ENCODE measurements around the gene SIRT3.

The SIRT3 gene

DNA sequence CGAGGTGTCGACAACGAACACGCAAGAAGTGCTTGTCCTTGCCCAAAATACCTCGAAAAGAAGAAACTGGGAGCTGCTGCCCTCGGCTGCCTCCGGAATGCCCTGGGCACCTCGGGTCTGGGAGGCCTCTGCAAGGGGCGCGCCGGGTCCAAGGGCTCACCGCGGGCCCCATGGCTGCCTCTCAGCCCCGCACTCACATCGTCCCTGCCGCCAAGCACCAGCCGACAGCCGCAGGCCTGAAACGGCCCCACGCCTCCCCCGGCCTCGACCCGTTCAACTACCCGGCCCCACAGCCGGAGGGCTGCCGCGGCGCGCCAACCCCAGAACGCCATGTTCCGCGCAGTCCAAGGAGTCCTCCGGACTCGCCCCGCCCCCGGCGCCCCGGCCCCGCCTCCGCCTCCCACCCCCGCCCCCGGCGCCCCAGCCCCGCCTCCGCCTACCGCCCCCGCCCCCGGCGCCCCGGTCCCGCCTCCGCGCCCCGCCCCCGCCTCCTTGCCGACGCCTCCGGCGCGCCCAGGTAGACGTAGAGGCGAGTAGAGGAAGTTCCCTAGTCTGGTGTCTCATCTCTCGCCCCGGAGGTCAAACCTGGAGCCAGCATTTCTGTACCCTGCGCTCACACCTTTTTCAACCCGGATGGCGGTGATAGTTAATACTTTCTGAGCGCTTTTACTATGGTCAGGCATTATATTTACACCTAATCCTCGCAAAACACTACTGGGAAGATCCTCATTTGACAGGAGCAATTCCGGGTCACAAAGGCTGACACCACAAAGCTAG, at the start of gene SIRT3:
TSS of gene SIRT3 (minus strand) at position 346 of the 777 bp plus-strand sequence. CDS start at position 332, 14 bp downstream.
- peak within 1 kb of the TSS; percentile 100 for H3K27ac ChIP-seq
- peaks cover 20% of the 10 kb centered on the region for H3K36me3 ChIP-seq
- TF ChIP-seq, protein P1, sequence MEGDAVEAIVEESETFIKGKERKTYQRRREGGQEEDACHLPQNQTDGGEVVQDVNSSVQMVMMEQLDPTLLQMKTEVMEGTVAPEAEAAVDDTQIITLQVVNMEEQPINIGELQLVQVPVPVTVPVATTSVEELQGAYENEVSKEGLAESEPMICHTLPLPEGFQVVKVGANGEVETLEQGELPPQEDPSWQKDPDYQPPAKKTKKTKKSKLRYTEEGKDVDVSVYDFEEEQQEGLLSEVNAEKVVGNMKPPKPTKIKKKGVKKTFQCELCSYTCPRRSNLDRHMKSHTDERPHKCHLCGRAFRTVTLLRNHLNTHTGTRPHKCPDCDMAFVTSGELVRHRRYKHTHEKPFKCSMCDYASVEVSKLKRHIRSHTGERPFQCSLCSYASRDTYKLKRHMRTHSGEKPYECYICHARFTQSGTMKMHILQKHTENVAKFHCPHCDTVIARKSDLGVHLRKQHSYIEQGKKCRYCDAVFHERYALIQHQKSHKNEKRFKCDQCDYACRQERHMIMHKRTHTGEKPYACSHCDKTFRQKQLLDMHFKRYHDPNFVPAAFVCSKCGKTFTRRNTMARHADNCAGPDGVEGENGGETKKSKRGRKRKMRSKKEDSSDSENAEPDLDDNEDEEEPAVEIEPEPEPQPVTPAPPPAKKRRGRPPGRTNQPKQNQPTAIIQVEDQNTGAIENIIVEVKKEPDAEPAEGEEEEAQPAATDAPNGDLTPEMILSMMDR (IDR thresholded peaks at IDR 0.05): peak; percentile 74
- H3K4me3 ChIP-seq (ENCODE audit: low read depth in 1 of 2, low read length in 1 of 2): peak within 1 kb of the TSS; percentile 68 to 100
- peaks cover 23 to 25% of the 10 kb centered on the region in 2 experiments for H3K4me1 ChIP-seq (ENCODE audit: control insufficient read depth in 1 of 2, insufficient read depth in 1 of 2, low read depth in 1 of 2, low read length in 1 of 2)
- H3K9me3 ChIP-seq: no peaks in the 10 kb centered on the region
- H3K27me3 ChIP-seq: no peaks in the 10 kb centered on the region

DNA sequence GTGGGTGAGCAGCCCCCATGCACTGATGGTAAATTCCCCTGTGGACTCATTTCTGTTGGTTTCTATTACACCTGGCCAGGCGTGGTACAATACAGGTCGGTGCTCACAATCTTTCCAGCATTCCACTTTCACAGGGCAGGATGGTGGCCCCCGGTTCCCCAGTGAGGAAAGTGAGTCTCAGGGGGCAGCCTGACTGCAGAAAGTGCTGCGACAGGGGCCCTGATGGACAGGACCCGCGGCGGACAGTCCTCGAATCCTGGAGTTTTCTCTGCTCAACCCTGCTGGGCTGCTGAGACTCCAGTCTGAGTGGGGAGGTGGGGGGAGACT, 49.7 kb upstream of the SIRT3 start:
- H3K4me3 ChIP-seq (ENCODE audit: low read depth in 1 of 2, low read length in 1 of 2): peak overlapping the region in 1 of 2 experiments; percentile 8
- H3K9me3 ChIP-seq: no peaks in the 10 kb centered on the region
- H3K27me3 ChIP-seq: peaks cover 93% of the 10 kb centered on the region
- H3K27ac ChIP-seq: peak overlapping the region; percentile 44
- H3K4me1 ChIP-seq (ENCODE audit: control insufficient read depth in 1 of 2, insufficient read depth in 1 of 2, low read depth in 1 of 2, low read length in 1 of 2): peaks cover 47 to 60% of the 10 kb centered on the region in 2 experiments
- TF ChIP-seq, protein P1 (IDR thresholded peaks at IDR 0.05): no peak
- peaks cover 47% of the 10 kb centered on the region for H3K36me3 ChIP-seq

DNA sequence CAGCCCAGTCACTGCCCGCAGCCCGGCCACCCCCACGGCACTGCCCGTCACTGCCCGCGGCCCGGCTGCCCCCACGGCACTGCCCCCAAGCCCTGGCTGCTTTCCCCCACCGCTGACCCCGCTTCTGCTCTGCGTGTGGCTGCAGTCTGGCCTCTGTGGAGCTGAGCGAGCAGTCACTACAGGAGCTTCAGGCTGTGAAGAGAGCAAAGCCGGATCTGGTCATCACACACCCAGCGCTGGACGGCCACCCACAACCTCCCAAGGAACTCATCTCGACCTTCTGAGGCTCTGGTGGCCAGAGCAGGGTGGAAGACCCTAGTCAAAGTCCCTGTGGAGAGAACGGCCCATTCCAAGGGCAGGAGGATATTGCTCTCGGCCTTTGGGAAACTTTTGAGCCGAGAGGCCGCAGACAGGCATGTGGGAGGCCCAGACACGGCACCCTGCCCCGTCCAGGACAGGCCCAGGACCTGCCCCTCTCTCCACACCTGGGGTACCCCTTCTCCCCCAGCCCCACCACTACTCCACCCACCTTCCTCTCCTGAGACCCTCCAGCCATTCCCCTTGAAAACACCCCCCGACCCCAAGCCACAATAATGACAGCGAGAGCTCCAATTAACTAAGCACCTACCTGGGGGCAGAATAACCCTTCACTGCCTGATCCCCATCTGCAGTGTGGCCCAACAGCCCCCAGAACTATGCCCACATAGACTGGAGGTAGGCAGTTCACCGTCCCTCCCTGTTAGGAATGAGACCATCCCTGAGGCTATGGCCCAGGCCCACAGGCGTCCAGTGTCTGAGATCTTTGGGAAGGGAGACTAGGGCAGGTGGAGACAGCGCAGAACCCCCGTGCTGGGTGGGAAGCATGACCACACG, 49.1 kb upstream of the SIRT3 start:
- no peaks in the 10 kb centered on the region for H3K9me3 ChIP-seq
- H3K27me3 ChIP-seq: peaks cover 93% of the 10 kb centered on the region
- peak overlapping the region in 1 of 2 experiments; percentile 8 for H3K4me3 ChIP-seq (ENCODE audit: low read depth in 1 of 2, low read length in 1 of 2)
- H3K36me3 ChIP-seq: peaks cover 51% of the 10 kb centered on the region
- TF ChIP-seq, protein P1 (IDR thresholded peaks at IDR 0.05): no peak
- peak overlapping the region; percentile 44 for H3K27ac ChIP-seq
- peaks cover 47 to 56% of the 10 kb centered on the region in 2 experiments for H3K4me1 ChIP-seq (ENCODE audit: control insufficient read depth in 1 of 2, insufficient read depth in 1 of 2, low read depth in 1 of 2, low read length in 1 of 2)

DNA sequence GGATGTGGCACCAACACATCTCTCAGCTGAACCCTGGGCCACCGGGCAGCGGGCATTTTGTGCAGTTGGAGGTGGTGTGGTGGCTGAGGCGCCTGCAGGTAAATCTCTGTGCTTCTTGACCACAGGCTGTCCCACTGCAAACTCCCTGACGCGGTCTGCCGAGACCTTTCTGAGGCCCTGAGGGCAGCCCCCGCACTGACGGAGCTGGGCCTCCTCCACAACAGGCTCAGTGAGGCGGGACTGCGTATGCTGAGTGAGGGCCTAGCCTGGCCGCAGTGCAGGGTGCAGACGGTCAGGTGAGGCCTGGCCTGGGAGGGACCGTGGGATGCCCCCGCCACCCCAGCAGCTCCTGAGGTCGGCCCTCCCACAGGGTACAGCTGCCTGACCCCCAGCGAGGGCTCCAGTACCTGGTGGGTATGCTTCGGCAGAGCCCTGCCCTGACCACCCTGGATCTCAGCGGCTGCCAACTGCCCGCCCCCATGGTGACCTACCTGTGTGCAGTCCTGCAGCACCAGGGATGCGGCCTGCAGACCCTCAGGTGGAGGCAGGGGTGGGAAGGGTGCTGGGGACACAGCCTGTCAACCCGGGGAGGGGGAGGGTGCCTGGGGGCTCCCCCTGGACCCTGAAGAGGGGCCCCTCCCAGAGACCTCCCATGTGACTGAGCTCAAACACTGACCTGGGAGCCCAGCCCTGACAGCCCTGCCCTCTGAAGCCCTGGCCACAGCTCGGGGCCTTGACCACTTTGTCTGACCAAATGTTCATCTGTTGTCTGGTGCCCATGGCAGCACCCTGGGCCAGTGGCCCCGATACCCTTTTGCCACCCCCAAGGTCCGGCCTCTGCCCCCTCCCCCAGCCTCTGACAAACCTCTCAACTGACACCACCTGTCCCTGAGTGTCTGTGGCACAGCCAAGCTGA, 48.2 kb upstream of the SIRT3 start:
- Histone ChIP-seq H3K9me3 (no peaks in the 10 kb centered on the region), H3K27me3 (peaks cover 93% of the 10 kb centered on the region), H3K4me1 (ENCODE audit: control insufficient read depth in 1 of 2, insufficient read depth in 1 of 2, low read depth in 1 of 2, low read length in 1 of 2) (peaks cover 43 to 47% of the 10 kb centered on the region in 2 experiments), H3K4me3 (ENCODE audit: low read depth in 1 of 2, low read length in 1 of 2) (peak overlapping the region; percentile 7 to 17), H3K36me3 (peaks cover 53% of the 10 kb centered on the region), H3K27ac (peak overlapping the region; percentile 44)
- TF ChIP-seq, protein P1 (IDR thresholded peaks at IDR 0.05): no peak
